Measurements from ENCODE around the gene RRP12.

DNA sequence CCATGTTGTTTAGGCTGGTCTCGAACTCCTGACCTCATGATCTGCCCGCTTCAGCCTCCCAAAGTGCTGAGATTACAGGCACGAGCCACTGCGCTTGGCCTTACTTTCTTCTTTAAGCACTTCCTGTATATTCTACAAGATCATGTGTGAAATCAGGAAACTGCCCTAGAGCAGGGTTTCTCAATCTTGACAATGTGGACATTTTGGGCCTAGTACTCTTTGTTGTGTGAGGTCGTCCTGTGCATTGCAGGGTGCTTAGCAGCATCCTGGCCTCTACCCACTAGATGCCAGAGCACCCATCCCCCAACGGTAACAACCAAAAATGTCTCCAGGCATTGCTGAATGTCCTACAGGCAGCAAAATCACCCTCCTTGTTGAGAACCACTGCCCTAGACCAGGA, 24.7 kb downstream of the RRP12 start:
- TF ChIP-seq CTCF (IDR thresholded peaks at IDR 0.05) (no peak), POLR2A (IDR thresholded peaks at IDR 0.05) (no peak)

All from esophagus squamous epithelium (tissue), 4 donors.